ENCODE measurements around the gene ZNF816.

Gene ZNF816

DNA sequence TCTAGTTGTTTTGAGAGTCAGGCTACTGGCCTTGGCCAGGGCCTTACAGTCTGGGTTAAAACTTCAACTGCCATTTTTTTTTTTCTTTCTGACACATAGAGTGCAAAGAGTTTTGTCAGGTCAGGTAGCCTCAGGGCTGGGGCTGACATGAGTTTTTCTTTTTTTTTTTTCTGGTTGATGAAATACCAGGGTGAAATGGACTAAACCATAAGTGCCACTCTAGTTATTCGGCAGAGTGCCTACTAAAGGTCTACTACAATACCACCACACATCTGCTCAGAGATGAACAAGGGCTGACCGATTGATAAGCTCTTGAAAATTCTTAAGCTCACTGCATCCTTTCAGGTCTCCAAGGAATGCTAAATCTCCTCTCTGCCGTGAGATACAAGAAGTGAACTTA, 60.8 kb downstream of the ZNF816 start:
- Histone ChIP-seq H3K27ac (no peak overlapping the region), H3K36me3 (replicated peaks) (no peaks in the 10 kb centered on the region), H3K4me3 (ENCODE audit: low read depth, low read length) (no peak overlapping the region), H3K27me3 (replicated peaks) (no peaks in the 10 kb centered on the region)
- in situ Hi-C loops (cut with HindIII; ENCODE audit: low pct_ligation_motif_present, low sequenced_read_pairs) = no loop called here
- TF ChIP-seq, protein P1, sequence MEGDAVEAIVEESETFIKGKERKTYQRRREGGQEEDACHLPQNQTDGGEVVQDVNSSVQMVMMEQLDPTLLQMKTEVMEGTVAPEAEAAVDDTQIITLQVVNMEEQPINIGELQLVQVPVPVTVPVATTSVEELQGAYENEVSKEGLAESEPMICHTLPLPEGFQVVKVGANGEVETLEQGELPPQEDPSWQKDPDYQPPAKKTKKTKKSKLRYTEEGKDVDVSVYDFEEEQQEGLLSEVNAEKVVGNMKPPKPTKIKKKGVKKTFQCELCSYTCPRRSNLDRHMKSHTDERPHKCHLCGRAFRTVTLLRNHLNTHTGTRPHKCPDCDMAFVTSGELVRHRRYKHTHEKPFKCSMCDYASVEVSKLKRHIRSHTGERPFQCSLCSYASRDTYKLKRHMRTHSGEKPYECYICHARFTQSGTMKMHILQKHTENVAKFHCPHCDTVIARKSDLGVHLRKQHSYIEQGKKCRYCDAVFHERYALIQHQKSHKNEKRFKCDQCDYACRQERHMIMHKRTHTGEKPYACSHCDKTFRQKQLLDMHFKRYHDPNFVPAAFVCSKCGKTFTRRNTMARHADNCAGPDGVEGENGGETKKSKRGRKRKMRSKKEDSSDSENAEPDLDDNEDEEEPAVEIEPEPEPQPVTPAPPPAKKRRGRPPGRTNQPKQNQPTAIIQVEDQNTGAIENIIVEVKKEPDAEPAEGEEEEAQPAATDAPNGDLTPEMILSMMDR (IDR thresholded peaks at IDR 0.05; ENCODE audit: low read depth, low read length, missing control alignments) = no peak
- no peak for DNase-seq
